ENCODE measurements around the gene ALPG.
"Not testable (repeated sequence)": the region's sequence is repeated elsewhere in the genome, so short reads cannot be mapped to it uniquely, and the experiment has no call there.

The ALPG gene

GRCh38 chr2:232441922-232442321 is 35.3 kb downstream of the ALPG start:
- not testable (repeated sequence) for DNase-seq (ENCODE audit: low read depth)

GRCh38 chr2:232442431-232442830 is 35.8 kb downstream of the ALPG start:
- not testable (repeated sequence) for DNase-seq (ENCODE audit: low read depth)

- not testable (repeated sequence) for DNase-seq (ENCODE audit: low read depth)
Measured at GRCh38 chr2:232443047-232443446, 36.4 kb downstream of the ALPG start.

GRCh38 chr2:232443669-232444408 is 37.2 kb downstream of the ALPG start:
- DNase-seq (ENCODE audit: low read depth), result not testable (repeated sequence)

GRCh38 chr2:232444409-232445148 is 37.9 kb downstream of the ALPG start:
- DNase-seq (ENCODE audit: low read depth), result peak; percentile 58

- not testable (repeated sequence) for DNase-seq (ENCODE audit: low read depth)
Measured at GRCh38 chr2:232445149-232445885, 38.7 kb downstream of the ALPG start.

- not testable (repeated sequence) for DNase-seq (ENCODE audit: low read depth)
Measured at GRCh38 chr2:232446266-232446777, 39.7 kb downstream of the ALPG start.

- no peak for DNase-seq (ENCODE audit: low read depth)
Measured at GRCh38 chr2:232447091-232447620, 40.5 kb downstream of the ALPG start.

- no peak for DNase-seq (ENCODE audit: low read depth)
Measured at GRCh38 chr2:232447638-232448303, 41.1 kb downstream of the ALPG start.

- DNase-seq (ENCODE audit: low read depth), result no peak
Measured at GRCh38 chr2:232448304-232448690, 41.7 kb downstream of the ALPG start.

- no peak for DNase-seq (ENCODE audit: low read depth)
Measured at GRCh38 chr2:232449964-232450363, 43.3 kb downstream of the ALPG start.

GRCh38 chr2:232451645-232452044 is 45.0 kb downstream of the ALPG start:
- DNase-seq (ENCODE audit: low read depth), result not testable (repeated sequence)

- DNase-seq (ENCODE audit: low read depth), result no peak
Measured at GRCh38 chr2:232454630-232455029, 48.0 kb downstream of the ALPG start.

- no peak for DNase-seq (ENCODE audit: low read depth)
Measured at GRCh38 chr2:232455426-232456255, 49.0 kb downstream of the ALPG start, which contains the start of gene ALPI. Gene ALPI, plus strand, starts transcription at chr2:232456153. Its CDS starts 47 bp downstream, at chr2:232456200.

GRCh38 chr2:232456296-232457120 is 49.9 kb downstream of the ALPG start:
- DNase-seq (ENCODE audit: low read depth), result no peak

- no peak for DNase-seq (ENCODE audit: low read depth)
Measured at GRCh38 chr2:232457121-232458011, 50.7 kb downstream of the ALPG start.

- no peak for DNase-seq (ENCODE audit: low read depth)
Measured at GRCh38 chr2:232458051-232458660, 51.5 kb downstream of the ALPG start.

Data from stimulated activated CD8-positive, alpha-beta memory T cell treated with anti-CD3 and anti-CD28 coated beads, Interleukin-4, amount 100 ng/mL, for 24 hours (primary cell).